Esophagus squamous epithelium (tissue), 5 donors: ENCODE results near the gene EFCAB6. TPM values are rescaled to one million over a fixed set of nuclear protein-coding genes. Genes with fewer than 3 reads are reported as not detected.

Source experiments
- DNase-seq: peaks from one replicate; lab custom pipeline; 2025; lab: John Stamatoyannopoulos, UW
- H3K27ac ChIP-seq, 4 donors: fragments of 200-600 bp; sonication (generic); one replicate each; pipeline ENCODE4 v1.5.1; 2016 to 2019; ENCODE audit warnings: mild to moderate bottlenecking in 1 of 4
- H3K27me3 ChIP-seq, 4 donors: fragments of 200-600 bp; sonication (generic); 1 replicate in 3 of 4; 2 replicates in 1 of 4; pipeline versions ENCODE4 v1.5.1 to v1.6.0; 2017 to 2021; ENCODE audit warnings: antibody characterized with exemption in 1 of 4
- H3K36me3 ChIP-seq, 3 donors: fragments of 200-600 bp; sonication (generic); one replicate each; pipeline ENCODE4 v1.5.1; 2016 to 2019
- H3K4me1 ChIP-seq, 3 donors: fragments of 200-600 bp; sonication (generic); one replicate each; pipeline ENCODE4 v1.5.1; 2017 to 2019
- H3K4me3 ChIP-seq, 4 donors: fragments of 200-600 bp; sonication (generic); 1 replicate in 3 of 4; 2 replicates in 1 of 4; pipeline ENCODE4 v1.5.1; 2016 to 2019; ENCODE audit warnings: mild to moderate bottlenecking in 2 of 4, moderate library complexity in 1 of 4
- H3K9me3 ChIP-seq, 3 donors: fragments of 200-600 bp; sonication (generic); one replicate each; pipeline ENCODE4 v1.5.1; 2016 to 2019
- POLR2A ChIP-seq, 4 donors: fragments of 450-650 bp; IDR thresholded peaks; one replicate each; pipeline ENCODE4 v1.6.1; 2017; ENCODE audit warnings: antibody characterized with exemption in 4 of 4, mild to moderate bottlenecking in 4 of 4, moderate library complexity in 3 of 4
- WGBS, 2 donors: methylation state at CpG; one replicate each; pipeline ENCODE4 v1.1.5; 2018; 5-methylcytosine and 5-hydroxymethylcytosine counted together
- intact Hi-C: fragments of 100-400 bp; cut with DNase I; formaldehyde crosslinking; loops from one replicate; pipeline ENCODE4 v1.15.0; 2022
- total RNA-seq, 4 donors: library from RNA; depleted of rRNA; stranded (reverse); fragments of >200 nt; gene quantifications; one replicate each; pipeline ENCODE4 v1.1.0, GENCODE V29; 2016
- TF ChIP-seq, protein P1 (sequence below), 6 experiments: fragments of 450-650 bp in 4 of 6; fragments of 200-600 bp in 2 of 6; sonication (generic) in 2 of 6; IDR thresholded peaks; one replicate each; pipeline ENCODE4 v1.5.1; 2016 to 2019; ENCODE audit warnings: antibody characterized with exemption in 6 of 6, mild to moderate bottlenecking in 4 of 6, moderate library complexity in 4 of 6
- donor health status: DM: yes; HTN: yes; CAD: no.

EFCAB6 gene
- total RNA-seq, 4 donors from 2014 or later, result 0.22 to 1.5 (median 0.90) TPM

DNA sequence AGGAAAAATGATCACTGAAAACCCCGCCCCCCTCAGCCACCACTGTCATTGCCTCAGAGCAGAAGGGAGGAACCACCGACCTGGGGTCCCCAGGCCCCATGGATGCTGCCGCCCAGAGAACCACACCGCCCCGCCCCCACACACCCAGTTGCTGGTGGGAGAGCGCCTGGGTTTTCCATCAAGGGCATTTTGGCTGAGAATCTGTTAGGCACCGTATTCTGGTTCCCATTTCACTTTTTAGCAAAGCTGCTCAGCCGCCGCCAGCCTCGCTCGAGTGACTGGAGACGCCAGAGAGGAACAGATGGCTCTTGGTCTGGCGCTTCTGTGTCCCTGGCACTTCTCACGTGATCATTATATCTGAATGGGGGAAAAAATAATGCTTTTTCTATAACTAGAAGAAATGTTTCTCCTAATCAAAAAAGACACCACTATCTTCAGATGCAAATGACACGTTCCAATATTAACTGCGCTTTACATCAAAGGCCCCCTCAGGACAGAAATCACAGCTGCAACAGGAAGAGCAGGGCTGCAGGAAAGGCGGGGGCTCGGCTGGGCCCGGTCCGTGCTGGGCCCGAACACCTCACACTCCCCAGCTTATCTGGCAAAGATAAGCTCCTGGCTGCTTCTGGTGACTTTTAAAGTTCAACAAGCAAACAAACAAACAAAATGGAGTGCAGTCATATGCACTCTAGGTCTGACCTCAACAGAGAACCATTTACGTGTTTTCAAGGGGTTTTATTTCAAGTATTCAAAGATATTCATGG, 250.5 kb downstream of the EFCAB6 start:
- H3K36me3 ChIP-seq, result no peaks in the 10 kb centered on the region
- intact Hi-C loops, result no loop called here
- H3K4me1 ChIP-seq, result peaks cover 0 to 35% (median 0%) of the 10 kb centered on the region in 3 donors
- H3K27me3 ChIP-seq, result no peaks in the 10 kb centered on the region
- TF ChIP-seq, protein P1, sequence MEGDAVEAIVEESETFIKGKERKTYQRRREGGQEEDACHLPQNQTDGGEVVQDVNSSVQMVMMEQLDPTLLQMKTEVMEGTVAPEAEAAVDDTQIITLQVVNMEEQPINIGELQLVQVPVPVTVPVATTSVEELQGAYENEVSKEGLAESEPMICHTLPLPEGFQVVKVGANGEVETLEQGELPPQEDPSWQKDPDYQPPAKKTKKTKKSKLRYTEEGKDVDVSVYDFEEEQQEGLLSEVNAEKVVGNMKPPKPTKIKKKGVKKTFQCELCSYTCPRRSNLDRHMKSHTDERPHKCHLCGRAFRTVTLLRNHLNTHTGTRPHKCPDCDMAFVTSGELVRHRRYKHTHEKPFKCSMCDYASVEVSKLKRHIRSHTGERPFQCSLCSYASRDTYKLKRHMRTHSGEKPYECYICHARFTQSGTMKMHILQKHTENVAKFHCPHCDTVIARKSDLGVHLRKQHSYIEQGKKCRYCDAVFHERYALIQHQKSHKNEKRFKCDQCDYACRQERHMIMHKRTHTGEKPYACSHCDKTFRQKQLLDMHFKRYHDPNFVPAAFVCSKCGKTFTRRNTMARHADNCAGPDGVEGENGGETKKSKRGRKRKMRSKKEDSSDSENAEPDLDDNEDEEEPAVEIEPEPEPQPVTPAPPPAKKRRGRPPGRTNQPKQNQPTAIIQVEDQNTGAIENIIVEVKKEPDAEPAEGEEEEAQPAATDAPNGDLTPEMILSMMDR (IDR thresholded peaks at IDR 0.05), result no peak
- no peak for TF ChIP-seq POLR2A (IDR thresholded peaks at IDR 0.05)
- no peak overlapping the region for H3K27ac ChIP-seq
- peaks cover 0 to 5% (median 0%) of the 10 kb centered on the region in 3 donors for H3K9me3 ChIP-seq
- WGBS, 2 donors, result 65 to 71% methylated on average over 20 of the region's 22 CpGs
- no peak for DNase-seq
- H3K4me3 ChIP-seq, result no peak overlapping the region

DNA sequence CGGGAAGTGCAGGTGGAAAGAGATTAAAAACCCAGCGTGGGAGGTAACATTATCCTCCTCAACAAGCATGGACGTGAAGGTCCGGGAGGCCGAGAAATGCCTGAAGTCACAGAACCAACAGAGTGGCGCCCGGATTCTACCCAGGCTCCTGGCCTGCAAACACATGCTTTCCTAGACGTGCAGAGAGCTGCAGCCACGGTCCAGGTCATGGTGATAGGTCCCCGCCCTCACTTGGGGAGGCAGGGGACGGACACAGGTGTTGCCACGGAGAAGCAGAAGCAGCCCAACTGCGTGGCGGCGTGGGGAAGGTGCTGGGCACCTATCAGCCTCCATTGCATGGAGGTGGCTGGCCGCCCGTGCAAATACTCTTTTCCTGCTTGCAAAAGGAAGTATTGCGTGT, 251.5 kb downstream of the EFCAB6 start:
- Histone ChIP-seq H3K27ac (no peak overlapping the region), H3K27me3 (no peaks in the 10 kb centered on the region), H3K9me3 (peaks cover 0 to 5% (median 0%) of the 10 kb centered on the region in 3 donors), H3K4me3 (no peak overlapping the region), H3K36me3 (no peaks in the 10 kb centered on the region), H3K4me1 (peaks cover 0 to 28% (median 0%) of the 10 kb centered on the region in 3 donors)
- WGBS, 2 donors, result 30 to 73% methylated on average over 5 to 12 of the region's 18 CpGs
- intact Hi-C loops, result no loop called here
- TF ChIP-seq, protein P1 (IDR thresholded peaks at IDR 0.05), result no peak
- TF ChIP-seq POLR2A (IDR thresholded peaks at IDR 0.05), result no peak
- no peak for DNase-seq

DNA sequence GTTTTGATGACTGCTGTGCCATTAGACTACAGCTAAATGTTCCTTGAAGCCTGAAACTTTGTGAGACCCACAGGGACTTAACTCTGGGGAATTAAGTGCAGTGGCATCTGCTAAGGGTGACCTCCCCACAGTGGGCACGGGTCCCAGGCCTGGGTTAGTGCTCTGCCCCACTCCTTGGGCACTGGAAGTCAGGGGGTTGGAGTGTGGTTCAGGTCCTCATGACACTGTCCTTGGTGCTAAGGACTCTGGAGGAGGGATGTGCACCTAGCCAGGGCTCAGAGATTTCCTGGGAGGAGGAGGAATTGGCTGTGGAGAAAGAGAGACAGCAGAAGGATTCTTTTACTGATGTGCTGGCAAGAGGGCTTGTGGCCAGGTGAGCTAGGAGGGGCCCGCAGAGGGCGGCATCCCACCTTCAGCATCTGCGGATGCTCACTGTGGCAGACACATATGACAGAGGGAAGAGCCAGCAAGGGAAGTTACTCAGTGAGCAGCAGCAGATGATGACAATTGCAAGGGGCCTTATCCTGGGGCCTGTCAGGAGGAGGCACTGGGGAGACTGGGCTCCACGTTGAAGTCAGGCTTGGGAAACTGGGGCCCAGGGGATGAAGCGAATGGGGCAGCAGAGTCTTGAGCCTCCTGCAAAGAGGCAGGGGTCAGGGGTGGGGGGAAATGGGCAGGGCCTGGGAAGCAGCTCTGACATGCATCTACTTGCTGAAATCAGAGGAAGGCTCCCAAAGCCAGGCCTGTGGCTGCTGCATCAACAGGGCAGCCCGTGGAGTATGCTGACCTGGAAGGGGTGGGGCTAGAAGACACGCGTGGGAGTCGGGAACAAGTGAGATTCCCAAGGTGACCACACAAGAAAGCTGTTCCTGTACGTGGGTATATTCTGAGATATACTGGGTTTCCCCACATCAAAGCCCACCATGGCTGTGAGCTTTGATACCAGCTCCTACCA, 256.3 kb downstream of the EFCAB6 start:
- intact Hi-C loops, result no loop called here
- 69 to 76% methylated on average over 11 of the region's 11 CpGs for WGBS, 2 donors
- DNase-seq, result no peak

DNA sequence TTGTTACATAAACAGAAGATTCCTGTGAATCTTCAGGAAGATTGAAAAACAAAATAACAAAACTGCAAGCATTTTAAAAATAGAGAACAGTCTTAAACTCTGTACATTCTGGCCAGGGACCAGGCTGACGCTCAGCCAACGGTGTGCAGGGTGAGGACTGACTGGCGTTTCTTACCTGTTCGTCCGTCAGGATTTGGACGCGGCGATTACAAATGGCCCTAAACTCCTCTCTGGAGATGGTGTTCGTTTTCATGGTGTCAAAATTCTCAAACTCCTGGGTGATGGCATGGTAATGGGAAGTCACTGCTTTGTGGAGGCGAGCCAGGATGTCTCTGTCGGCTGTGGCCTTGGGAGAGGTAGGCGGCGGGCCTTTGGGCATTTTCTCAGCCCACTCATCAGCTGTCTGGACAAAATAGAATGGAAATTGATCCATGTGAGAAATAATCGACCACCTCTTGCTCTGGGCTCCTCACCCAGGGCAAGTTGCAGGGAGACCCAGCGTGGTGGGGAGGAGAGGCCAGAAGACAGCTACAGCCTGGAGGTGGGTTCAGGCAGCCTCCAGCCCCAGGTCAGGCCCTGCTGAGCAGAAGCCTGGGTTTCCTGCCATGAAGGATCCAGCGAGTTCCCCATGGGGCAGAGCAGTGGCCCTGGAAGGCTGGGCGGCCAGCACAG, 257.3 kb downstream of the EFCAB6 start:
- intact Hi-C loops, result no loop called here
- 85 to 88% methylated on average over 11 to 13 of the region's 17 CpGs for WGBS, 2 donors
- Histone ChIP-seq H3K4me3 (no peak overlapping the region), H3K36me3 (no peaks in the 10 kb centered on the region), H3K27me3 (no peaks in the 10 kb centered on the region), H3K4me1 (no peaks in the 10 kb centered on the region), H3K9me3 (peaks cover 0 to 5% (median 0%) of the 10 kb centered on the region in 3 donors), H3K27ac (no peak overlapping the region)
- no peak for TF ChIP-seq POLR2A (IDR thresholded peaks at IDR 0.05)
- TF ChIP-seq, protein P1 (IDR thresholded peaks at IDR 0.05), result no peak
- no peak for DNase-seq

More for the DNA sequence above, 256.3 kb downstream of the EFCAB6 start:
- Histone ChIP-seq H3K27ac (no peak overlapping the region), H3K9me3 (peaks cover 0 to 5% (median 0%) of the 10 kb centered on the region in 3 donors), H3K4me3 (no peak overlapping the region), H3K36me3 (no peaks in the 10 kb centered on the region), H3K4me1 (no peaks in the 10 kb centered on the region), H3K27me3 (no peaks in the 10 kb centered on the region)
- TF ChIP-seq, protein P1 (IDR thresholded peaks at IDR 0.05), result no peak
- no peak for TF ChIP-seq POLR2A (IDR thresholded peaks at IDR 0.05)
